H1 (cell line): ENCODE results near the gene CPEB1. TPM values are rescaled to one million over a fixed set of nuclear protein-coding genes. Genes with fewer than 3 reads are reported as not detected.

Experiments used
- CBX5 ChIP-seq: fragments of 300-800, 300-1000 bp; sonication (generic); IDR thresholded peaks from 2 replicates; pipeline ENCODE4 v1.7.1; 2016; ENCODE audit warnings: antibody characterized with exemption, low read length, low read depth
- CHD1 ChIP-seq: IDR thresholded peaks from 2 replicates; pipeline ENCODE4 v1.6.1; 2012; ENCODE audit warnings: low read depth, low read length, improper control_type of control experiment
- EGR1 ChIP-seq: IDR thresholded peaks from 2 replicates; pipeline ENCODE4 v1.6.1; 2011; ENCODE audit warnings: low read depth, low read length, borderline replicate concordance
- GABPA ChIP-seq: IDR thresholded peaks from 2 replicates; pipeline ENCODE4 v1.6.1; 2011; ENCODE audit warnings: mild to moderate bottlenecking, low read length, moderate library complexity, borderline replicate concordance; ENCODE audit not compliant: insufficient read depth
- KDM4A ChIP-seq: IDR thresholded peaks from one replicate; pipeline ENCODE4 v1.7.1; 2012; ENCODE audit warnings: low read depth, mild to moderate bottlenecking, moderate library complexity, low read length, inconsistent platforms; ENCODE audit not compliant: severe bottlenecking
- PHF8 ChIP-seq: fragments of 200-600 bp; sonication (generic); conservative IDR thresholded peaks from 2 replicates; pipeline ENCODE4 v1.7.1; 2012; ENCODE audit warnings: low read depth, mild to moderate bottlenecking, inconsistent platforms, low read length, moderate library complexity
- POLR2AphosphoS5 ChIP-seq: IDR thresholded peaks from 2 replicates; pipeline ENCODE4 v1.6.1; 2011; ENCODE audit warnings: low read depth, low read length
- SP1 ChIP-seq: IDR thresholded peaks from 2 replicates; pipeline ENCODE4 v1.6.1; 2011; ENCODE audit warnings: low read depth, low read length
- polyA plus RNA-seq, 7 experiments: library from polyadenylated mRNA; depleted of rRNA in 3 of 7; stranded (reverse) in 5 of 7; unstranded in 2 of 7; fragments of >200 nt in 5 of 7; fragments of 200-250 nt in 2 of 7; gene quantifications; 1 replicate in 5 of 7; 2 replicates in 1 of 7; 4 replicates in 1 of 7; pipeline versions ENCODE4 v1.2.1 to v1.2.3, GENCODE V29; 2011 to 2013; ENCODE audit warnings: missing spikeins in 2 of 7, mixed read lengths in 2 of 7
- total RNA-seq: library from RNA; stranded (reverse); fragmentation: NEBNext Ultra II Directional; extraction: Animal tissue kit (Norgen Biotek cat#: 25700); gene quantifications from 2 replicates; pipeline ENCODE4 v1.2.1, GENCODE V29; 2021
- TF ChIP-seq, protein P1 (sequence below): fragments of 300-600 bp; sonication (generic); IDR thresholded peaks from 2 replicates; pipeline ENCODE4 v1.7.1; 2012; ENCODE audit warnings: low read length, moderate library complexity, mild to moderate bottlenecking, inconsistent platforms; ENCODE audit not compliant: insufficient replicate concordance
- TF ChIP-seq, protein P2 (sequence below), 3 experiments: IDR thresholded peaks; 1 replicate in 2 of 3; 2 replicates in 1 of 3; pipeline versions ENCODE4 v1.5.1 to v1.6.1; 2011; ENCODE audit warnings: low read length in 3 of 3, mild to moderate bottlenecking in 3 of 3, inconsistent platforms in 2 of 3, low read depth in 1 of 3, moderate library complexity in 1 of 3; ENCODE audit not compliant: insufficient read depth in 1 of 3; ENCODE audit errors: control extremely low read depth in 1 of 3

CPEB1 gene
- total and polyA plus RNA-seq, 2 of the 8 experiments (the other 6 are each of a cell fraction or from before 2014, with no cell fraction given), result 4.4 to 4.5 TPM

DNA sequence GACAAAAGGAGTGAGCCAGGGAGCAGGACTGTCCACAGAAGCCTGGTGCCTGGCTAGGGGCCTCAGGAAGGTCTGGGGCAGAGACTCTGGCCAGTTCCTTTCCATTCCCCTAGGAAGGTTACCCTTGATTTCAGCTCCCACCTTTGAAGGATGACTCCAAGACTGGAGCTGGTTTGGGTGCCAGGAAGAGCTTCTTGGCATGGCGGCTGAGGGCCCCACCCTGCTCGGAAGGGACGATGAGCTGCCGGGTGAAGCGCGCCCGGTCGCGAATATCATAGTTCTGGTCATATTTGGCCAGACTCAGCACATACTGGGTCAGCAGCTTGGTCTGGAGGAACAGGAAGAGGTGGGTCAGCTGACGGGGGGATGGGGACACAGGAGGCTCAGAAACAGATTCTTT is 19.4 kb upstream of the CPEB1 start (continued):
- TF ChIP-seq, protein P1, sequence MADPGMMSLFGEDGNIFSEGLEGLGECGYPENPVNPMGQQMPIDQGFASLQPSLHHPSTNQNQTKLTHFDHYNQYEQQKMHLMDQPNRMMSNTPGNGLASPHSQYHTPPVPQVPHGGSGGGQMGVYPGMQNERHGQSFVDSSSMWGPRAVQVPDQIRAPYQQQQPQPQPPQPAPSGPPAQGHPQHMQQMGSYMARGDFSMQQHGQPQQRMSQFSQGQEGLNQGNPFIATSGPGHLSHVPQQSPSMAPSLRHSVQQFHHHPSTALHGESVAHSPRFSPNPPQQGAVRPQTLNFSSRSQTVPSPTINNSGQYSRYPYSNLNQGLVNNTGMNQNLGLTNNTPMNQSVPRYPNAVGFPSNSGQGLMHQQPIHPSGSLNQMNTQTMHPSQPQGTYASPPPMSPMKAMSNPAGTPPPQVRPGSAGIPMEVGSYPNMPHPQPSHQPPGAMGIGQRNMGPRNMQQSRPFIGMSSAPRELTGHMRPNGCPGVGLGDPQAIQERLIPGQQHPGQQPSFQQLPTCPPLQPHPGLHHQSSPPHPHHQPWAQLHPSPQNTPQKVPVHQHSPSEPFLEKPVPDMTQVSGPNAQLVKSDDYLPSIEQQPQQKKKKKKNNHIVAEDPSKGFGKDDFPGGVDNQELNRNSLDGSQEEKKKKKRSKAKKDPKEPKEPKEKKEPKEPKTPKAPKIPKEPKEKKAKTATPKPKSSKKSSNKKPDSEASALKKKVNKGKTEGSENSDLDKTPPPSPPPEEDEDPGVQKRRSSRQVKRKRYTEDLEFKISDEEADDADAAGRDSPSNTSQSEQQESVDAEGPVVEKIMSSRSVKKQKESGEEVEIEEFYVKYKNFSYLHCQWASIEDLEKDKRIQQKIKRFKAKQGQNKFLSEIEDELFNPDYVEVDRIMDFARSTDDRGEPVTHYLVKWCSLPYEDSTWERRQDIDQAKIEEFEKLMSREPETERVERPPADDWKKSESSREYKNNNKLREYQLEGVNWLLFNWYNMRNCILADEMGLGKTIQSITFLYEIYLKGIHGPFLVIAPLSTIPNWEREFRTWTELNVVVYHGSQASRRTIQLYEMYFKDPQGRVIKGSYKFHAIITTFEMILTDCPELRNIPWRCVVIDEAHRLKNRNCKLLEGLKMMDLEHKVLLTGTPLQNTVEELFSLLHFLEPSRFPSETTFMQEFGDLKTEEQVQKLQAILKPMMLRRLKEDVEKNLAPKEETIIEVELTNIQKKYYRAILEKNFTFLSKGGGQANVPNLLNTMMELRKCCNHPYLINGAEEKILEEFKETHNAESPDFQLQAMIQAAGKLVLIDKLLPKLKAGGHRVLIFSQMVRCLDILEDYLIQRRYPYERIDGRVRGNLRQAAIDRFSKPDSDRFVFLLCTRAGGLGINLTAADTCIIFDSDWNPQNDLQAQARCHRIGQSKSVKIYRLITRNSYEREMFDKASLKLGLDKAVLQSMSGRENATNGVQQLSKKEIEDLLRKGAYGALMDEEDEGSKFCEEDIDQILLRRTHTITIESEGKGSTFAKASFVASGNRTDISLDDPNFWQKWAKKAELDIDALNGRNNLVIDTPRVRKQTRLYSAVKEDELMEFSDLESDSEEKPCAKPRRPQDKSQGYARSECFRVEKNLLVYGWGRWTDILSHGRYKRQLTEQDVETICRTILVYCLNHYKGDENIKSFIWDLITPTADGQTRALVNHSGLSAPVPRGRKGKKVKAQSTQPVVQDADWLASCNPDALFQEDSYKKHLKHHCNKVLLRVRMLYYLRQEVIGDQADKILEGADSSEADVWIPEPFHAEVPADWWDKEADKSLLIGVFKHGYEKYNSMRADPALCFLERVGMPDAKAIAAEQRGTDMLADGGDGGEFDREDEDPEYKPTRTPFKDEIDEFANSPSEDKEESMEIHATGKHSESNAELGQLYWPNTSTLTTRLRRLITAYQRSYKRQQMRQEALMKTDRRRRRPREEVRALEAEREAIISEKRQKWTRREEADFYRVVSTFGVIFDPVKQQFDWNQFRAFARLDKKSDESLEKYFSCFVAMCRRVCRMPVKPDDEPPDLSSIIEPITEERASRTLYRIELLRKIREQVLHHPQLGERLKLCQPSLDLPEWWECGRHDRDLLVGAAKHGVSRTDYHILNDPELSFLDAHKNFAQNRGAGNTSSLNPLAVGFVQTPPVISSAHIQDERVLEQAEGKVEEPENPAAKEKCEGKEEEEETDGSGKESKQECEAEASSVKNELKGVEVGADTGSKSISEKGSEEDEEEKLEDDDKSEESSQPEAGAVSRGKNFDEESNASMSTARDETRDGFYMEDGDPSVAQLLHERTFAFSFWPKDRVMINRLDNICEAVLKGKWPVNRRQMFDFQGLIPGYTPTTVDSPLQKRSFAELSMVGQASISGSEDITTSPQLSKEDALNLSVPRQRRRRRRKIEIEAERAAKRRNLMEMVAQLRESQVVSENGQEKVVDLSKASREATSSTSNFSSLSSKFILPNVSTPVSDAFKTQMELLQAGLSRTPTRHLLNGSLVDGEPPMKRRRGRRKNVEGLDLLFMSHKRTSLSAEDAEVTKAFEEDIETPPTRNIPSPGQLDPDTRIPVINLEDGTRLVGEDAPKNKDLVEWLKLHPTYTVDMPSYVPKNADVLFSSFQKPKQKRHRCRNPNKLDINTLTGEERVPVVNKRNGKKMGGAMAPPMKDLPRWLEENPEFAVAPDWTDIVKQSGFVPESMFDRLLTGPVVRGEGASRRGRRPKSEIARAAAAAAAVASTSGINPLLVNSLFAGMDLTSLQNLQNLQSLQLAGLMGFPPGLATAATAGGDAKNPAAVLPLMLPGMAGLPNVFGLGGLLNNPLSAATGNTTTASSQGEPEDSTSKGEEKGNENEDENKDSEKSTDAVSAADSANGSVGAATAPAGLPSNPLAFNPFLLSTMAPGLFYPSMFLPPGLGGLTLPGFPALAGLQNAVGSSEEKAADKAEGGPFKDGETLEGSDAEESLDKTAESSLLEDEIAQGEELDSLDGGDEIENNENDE, result no peak
- TF ChIP-seq EGR1 (no peak), GABPA (no peak), POLR2AphosphoS5 (no peak), KDM4A (no peak), SP1 (no peak), PHF8 (no peak), CBX5 (no peak), CHD1 (no peak)
- TF ChIP-seq, protein P2, sequence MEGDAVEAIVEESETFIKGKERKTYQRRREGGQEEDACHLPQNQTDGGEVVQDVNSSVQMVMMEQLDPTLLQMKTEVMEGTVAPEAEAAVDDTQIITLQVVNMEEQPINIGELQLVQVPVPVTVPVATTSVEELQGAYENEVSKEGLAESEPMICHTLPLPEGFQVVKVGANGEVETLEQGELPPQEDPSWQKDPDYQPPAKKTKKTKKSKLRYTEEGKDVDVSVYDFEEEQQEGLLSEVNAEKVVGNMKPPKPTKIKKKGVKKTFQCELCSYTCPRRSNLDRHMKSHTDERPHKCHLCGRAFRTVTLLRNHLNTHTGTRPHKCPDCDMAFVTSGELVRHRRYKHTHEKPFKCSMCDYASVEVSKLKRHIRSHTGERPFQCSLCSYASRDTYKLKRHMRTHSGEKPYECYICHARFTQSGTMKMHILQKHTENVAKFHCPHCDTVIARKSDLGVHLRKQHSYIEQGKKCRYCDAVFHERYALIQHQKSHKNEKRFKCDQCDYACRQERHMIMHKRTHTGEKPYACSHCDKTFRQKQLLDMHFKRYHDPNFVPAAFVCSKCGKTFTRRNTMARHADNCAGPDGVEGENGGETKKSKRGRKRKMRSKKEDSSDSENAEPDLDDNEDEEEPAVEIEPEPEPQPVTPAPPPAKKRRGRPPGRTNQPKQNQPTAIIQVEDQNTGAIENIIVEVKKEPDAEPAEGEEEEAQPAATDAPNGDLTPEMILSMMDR (IDR thresholded peaks at IDR 0.05; ENCODE audit: control extremely low read depth in 1 of 3, insufficient read depth in 1 of 3, low read depth in 1 of 3, low read length in 3 of 3), result no peak
- TF ChIP-seq, all 59 proteins: peak for 0
